ENCODE measurements around the gene ATF7IP.
A peak's percentile ranks its signal among the peaks of the same experiment; 100 is the strongest.

ATF7IP gene

GRCh38 chr12:14454098-14454907, 88.8 kb downstream of the ATF7IP start:
- peak; percentile 82 for TF ChIP-seq CTCF (IDR thresholded peaks at IDR 0.05; ENCODE audit: insufficient read depth, low read length, poor library complexity, severe bottlenecking)
- H3K36me3 ChIP-seq (ENCODE audit: control insufficient read depth, insufficient read depth, low read length): peaks cover 9% of the 10 kb centered on the region

DNA sequence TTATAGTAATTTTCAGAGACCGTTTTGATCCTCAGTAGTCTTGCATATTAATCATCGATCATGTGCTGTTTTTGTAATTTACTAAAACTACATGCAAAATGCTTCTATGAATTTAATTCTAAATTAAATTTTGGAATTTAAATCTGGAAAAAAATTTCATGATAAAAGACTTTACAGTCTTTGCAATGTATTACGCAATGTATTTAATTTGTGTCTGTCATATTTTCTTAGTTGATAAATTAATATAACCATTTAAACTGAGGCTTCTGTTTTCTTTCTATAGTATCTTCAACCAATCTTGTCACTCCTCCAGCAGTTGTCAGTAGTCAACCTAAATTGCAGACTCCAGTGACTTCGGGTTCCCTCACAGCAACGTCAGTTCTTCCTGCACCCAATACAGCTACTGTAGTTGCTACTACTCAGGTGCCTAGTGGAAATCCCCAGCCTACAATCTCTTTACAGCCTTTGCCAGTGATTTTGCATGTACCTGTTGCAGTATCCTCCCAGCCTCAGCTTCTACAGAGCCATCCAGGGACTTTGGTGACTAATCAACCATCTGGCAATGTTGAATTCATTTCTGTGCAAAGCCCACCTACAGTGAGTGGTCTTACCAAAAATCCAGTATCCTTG, 94.8 kb downstream of the ATF7IP start:
- Histone ChIP-seq H3K4me3 (replicated peaks; ENCODE audit: low read depth, low read length) (no peak overlapping the region), H3K27me3 (replicated peaks; ENCODE audit: control insufficient read depth, insufficient read depth, low read length) (no peaks in the 10 kb centered on the region), H3K36me3 (ENCODE audit: control insufficient read depth, insufficient read depth, low read length) (peaks cover 10% of the 10 kb centered on the region)
- no peak for DNase-seq (ENCODE audit: extremely low read depth, insufficient read length)
- no peak for TF ChIP-seq CTCF (IDR thresholded peaks at IDR 0.05; ENCODE audit: insufficient read depth, low read length, poor library complexity, severe bottlenecking)

More at GRCh38 chr12:14454098-14454907, 88.8 kb downstream of the ATF7IP start:
- no peak overlapping the region for H3K4me3 ChIP-seq (replicated peaks; ENCODE audit: low read depth, low read length)
- no peaks in the 10 kb centered on the region for H3K27me3 ChIP-seq (replicated peaks; ENCODE audit: control insufficient read depth, insufficient read depth, low read length)
- DNase-seq (ENCODE audit: extremely low read depth, insufficient read length): peak; percentile 12

DNA sequence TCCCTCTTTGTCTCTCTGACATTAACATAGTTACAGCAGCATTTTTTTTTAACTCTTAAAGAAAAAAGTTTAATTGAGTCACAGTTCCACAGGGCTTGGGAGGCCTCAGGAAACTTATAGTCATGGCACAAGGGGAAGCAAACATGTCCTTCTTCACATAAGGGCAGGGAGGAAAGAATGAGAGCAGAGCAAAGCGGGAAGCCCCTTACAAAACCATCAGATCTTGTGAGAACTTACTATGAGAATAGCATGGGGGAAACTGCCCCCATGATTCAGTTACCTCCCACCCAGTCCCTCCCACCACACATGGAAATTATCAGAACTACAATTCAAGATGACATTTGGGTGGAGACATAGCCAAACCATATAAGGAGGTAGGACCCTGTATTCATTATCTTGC, 106.0 kb downstream of the ATF7IP start:
- TF ChIP-seq CTCF (IDR thresholded peaks at IDR 0.05; ENCODE audit: insufficient read depth, low read length, poor library complexity, severe bottlenecking): no peak
- Histone ChIP-seq H3K27me3 (replicated peaks; ENCODE audit: control insufficient read depth, insufficient read depth, low read length) (no peaks in the 10 kb centered on the region), H3K4me3 (replicated peaks; ENCODE audit: low read depth, low read length) (no peak overlapping the region), H3K36me3 (ENCODE audit: control insufficient read depth, insufficient read depth, low read length) (peaks cover 7% of the 10 kb centered on the region)
- DNase-seq (ENCODE audit: extremely low read depth, insufficient read length): no peak

- no peak for TF ChIP-seq CTCF (IDR thresholded peaks at IDR 0.05; ENCODE audit: insufficient read depth, low read length, poor library complexity, severe bottlenecking)
- DNase-seq (ENCODE audit: extremely low read depth, insufficient read length): no peak
- H3K27me3 ChIP-seq (replicated peaks; ENCODE audit: control insufficient read depth, insufficient read depth, low read length): no peaks in the 10 kb centered on the region
- H3K36me3 ChIP-seq (ENCODE audit: control insufficient read depth, insufficient read depth, low read length): peaks cover 7% of the 10 kb centered on the region
- no peak overlapping the region for H3K4me3 ChIP-seq (replicated peaks; ENCODE audit: low read depth, low read length)
These were observed 108.3 kb downstream of the ATF7IP start for GRCh38 chr12:14473707-14474287.

DNA sequence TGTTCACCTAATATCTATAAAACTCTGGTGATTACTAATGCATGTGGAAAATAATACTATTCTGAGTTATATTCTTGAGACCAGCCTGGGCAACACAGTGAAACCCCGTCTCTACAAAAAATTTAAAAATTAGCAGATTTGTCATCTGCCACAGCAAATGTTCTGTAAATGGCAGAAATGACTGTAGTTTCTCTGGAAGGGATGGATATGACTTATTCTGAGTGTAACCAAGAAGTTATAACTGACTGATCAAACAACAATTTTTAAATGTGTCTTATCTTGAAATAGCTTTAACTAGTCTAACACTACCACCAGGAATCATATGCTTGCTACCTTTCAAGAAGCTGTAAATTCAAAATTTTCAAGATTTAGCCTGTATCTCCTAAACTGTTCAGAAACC, 113.5 kb downstream of the ATF7IP start:
- Histone ChIP-seq H3K27me3 (replicated peaks; ENCODE audit: control insufficient read depth, insufficient read depth, low read length) (no peaks in the 10 kb centered on the region), H3K36me3 (ENCODE audit: control insufficient read depth, insufficient read depth, low read length) (peaks cover 16% of the 10 kb centered on the region), H3K4me3 (replicated peaks; ENCODE audit: low read depth, low read length) (no peak overlapping the region)
- DNase-seq (ENCODE audit: extremely low read depth, insufficient read length): no peak
- no peak for TF ChIP-seq CTCF (IDR thresholded peaks at IDR 0.05; ENCODE audit: insufficient read depth, low read length, poor library complexity, severe bottlenecking)
